ENCODE results near the gene DDI2.

Gene DDI2

GRCh38 chr1:15671430-15671829 is 54.2 kb downstream of the DDI2 start:
- Histone ChIP-seq H3K4me3 (ENCODE audit: insufficient read depth, low read length, poor library complexity, severe bottlenecking) (no peak overlapping the region), H3K4me2 (ENCODE audit: low read depth, low read length, poor library complexity, severe bottlenecking) (no peak overlapping the region), H4K20me1 (ENCODE audit: low read depth, low read length) (no peaks in the 10 kb centered on the region), H3K36me3 (ENCODE audit: low read length) (no peaks in the 10 kb centered on the region), H3K9ac (ENCODE audit: low read length) (no peak overlapping the region), H3K9me3 (ENCODE audit: insufficient read depth, low read length) (no peaks in the 10 kb centered on the region), H3K27me3 (ENCODE audit: low read length) (no peaks in the 10 kb centered on the region), H2AFZ (ENCODE audit: low read depth, low read length, severe bottlenecking) (no peak overlapping the region), H3K79me2 (ENCODE audit: insufficient read depth, low read length) (no peaks in the 10 kb centered on the region), H3K9me2 (replicated peaks; ENCODE audit: insufficient read depth, low read length) (no peaks in the 10 kb centered on the region), H3F3A (ENCODE audit: insufficient read depth) (peaks cover 4% of the 10 kb centered on the region; the same call in 1 of the 2 replicates), H3K27ac (ENCODE audit: low read depth, low read length) (no peak overlapping the region)
- no peak for TF ChIP-seq EZH2phosphoT487 (conservative IDR thresholded peaks at IDR 0.05; ENCODE audit: low read length)
- TF ChIP-seq CTCF (IDR thresholded peaks at IDR 0.05; ENCODE audit: insufficient read depth, low read length, poor library complexity, severe bottlenecking): no peak

- Histone ChIP-seq H3K79me2 (ENCODE audit: insufficient read depth, low read length) (no peaks in the 10 kb centered on the region), H3K27me3 (ENCODE audit: low read length) (no peaks in the 10 kb centered on the region), H3F3A (ENCODE audit: insufficient read depth) (0 out of 2 replicates have a peak, but pooled peaks cover 4% of the 10 kb centered on the region), H3K36me3 (ENCODE audit: low read length) (no peaks in the 10 kb centered on the region), H4K20me1 (ENCODE audit: low read depth, low read length) (no peaks in the 10 kb centered on the region), H3K4me3 (ENCODE audit: insufficient read depth, low read length, poor library complexity, severe bottlenecking) (no peak overlapping the region), H3K27ac (ENCODE audit: low read depth, low read length) (no peak overlapping the region), H3K9ac (ENCODE audit: low read length) (no peak overlapping the region), H2AFZ (ENCODE audit: low read depth, low read length, severe bottlenecking) (no peak overlapping the region), H3K9me3 (ENCODE audit: insufficient read depth, low read length) (no peaks in the 10 kb centered on the region), H3K9me2 (replicated peaks; ENCODE audit: insufficient read depth, low read length) (no peaks in the 10 kb centered on the region), H3K4me2 (ENCODE audit: low read depth, low read length, poor library complexity, severe bottlenecking) (no peak overlapping the region)
- no peak for TF ChIP-seq EZH2phosphoT487 (conservative IDR thresholded peaks at IDR 0.05; ENCODE audit: low read length)
- no peak for TF ChIP-seq CTCF (IDR thresholded peaks at IDR 0.05; ENCODE audit: insufficient read depth, low read length, poor library complexity, severe bottlenecking)
Measured at GRCh38 chr1:15674386-15675159, 57.3 kb downstream of the DDI2 start.

- TF ChIP-seq EZH2phosphoT487 (conservative IDR thresholded peaks at IDR 0.05; ENCODE audit: low read length): no peak
- TF ChIP-seq CTCF (IDR thresholded peaks at IDR 0.05; ENCODE audit: insufficient read depth, low read length, poor library complexity, severe bottlenecking): no peak
- no peaks in the 10 kb centered on the region for H3K9me2 ChIP-seq (replicated peaks; ENCODE audit: insufficient read depth, low read length)
- no peak overlapping the region for H3K4me2 ChIP-seq (ENCODE audit: low read depth, low read length, poor library complexity, severe bottlenecking)
- H3K36me3 ChIP-seq (ENCODE audit: low read length): no peaks in the 10 kb centered on the region
- no peak overlapping the region for H3K4me3 ChIP-seq (ENCODE audit: insufficient read depth, low read length, poor library complexity, severe bottlenecking)
- H3K9ac ChIP-seq (ENCODE audit: low read length): no peak overlapping the region
- H2AFZ ChIP-seq (ENCODE audit: low read depth, low read length, severe bottlenecking): no peak overlapping the region
- H4K20me1 ChIP-seq (ENCODE audit: low read depth, low read length): no peaks in the 10 kb centered on the region
- no peaks in the 10 kb centered on the region for H3K79me2 ChIP-seq (ENCODE audit: insufficient read depth, low read length)
- H3K27ac ChIP-seq (ENCODE audit: low read depth, low read length): no peak overlapping the region
- H3K27me3 ChIP-seq (ENCODE audit: low read length): no peaks in the 10 kb centered on the region
- no peaks in the 10 kb centered on the region for H3F3A ChIP-seq (ENCODE audit: insufficient read depth)
- H3K9me3 ChIP-seq (ENCODE audit: insufficient read depth, low read length): no peaks in the 10 kb centered on the region
Measured at GRCh38 chr1:15676010-15676409, 58.8 kb downstream of the DDI2 start.

Measured in SU-DHL-6 (cell line).